Cardiac muscle cell (in vitro differentiated cells and primary cell): ENCODE measurements around the gene FRMD3. TPM values are rescaled to one million over a fixed set of nuclear protein-coding genes. Genes with fewer than 3 reads are reported as not detected.

Experiments
- DNase-seq, 2 donors: peaks; one replicate each; pipeline versions ENCODE4 v3.0.0 to v3.0.0-alpha.2; 2010 to 2017; ENCODE audit warnings: low read depth in 1 of 2, low spot score in 1 of 2
- H3K27ac ChIP-seq: fragments of 200-600 bp; sonication (generic); 2 replicates; pipeline ENCODE4 v1.5.1; 2016
- H3K27me3 ChIP-seq: fragments of 200-600 bp; sonication (generic); 2 replicates; pipeline ENCODE4 v1.6.0; 2016; ENCODE audit warnings: control low read depth
- H3K36me3 ChIP-seq: fragments of 200-600 bp; sonication (generic); 2 replicates; pipeline ENCODE4 v1.5.1; 2016; ENCODE audit warnings: control low read depth
- H3K4me1 ChIP-seq: fragments of 200-600 bp; sonication (generic); 2 replicates; pipeline ENCODE4 v1.8.1; 2017; ENCODE audit warnings: low read depth, mild to moderate bottlenecking, mixed run types
- H3K4me3 ChIP-seq: fragments of 200-600 bp; sonication (generic); 2 replicates; pipeline ENCODE4 v1.5.1; 2016; ENCODE audit warnings: mild to moderate bottlenecking
- H3K9me3 ChIP-seq: fragments of 200-600 bp; sonication (generic); 2 replicates; pipeline ENCODE4 v1.5.1; 2017; ENCODE audit warnings: low read depth, mild to moderate bottlenecking, control low read depth
- polyA plus RNA-seq: library from polyadenylated mRNA; unstranded; fragments of >200 nt; fragmentation: Nextera tagmentation; extraction: Ambion mirVana; gene quantifications from 2 replicates; pipeline ENCODE4 v1.2.1, GENCODE V29; 2016
- total RNA-seq: library from RNA; depleted of rRNA; stranded (reverse); fragments of >200 nt; gene quantifications from 2 replicates; pipeline ENCODE4 v1.2.3, GENCODE V29; 2016
- TF ChIP-seq, protein P1 (sequence below): IDR thresholded peaks from 2 replicates; pipeline ENCODE4 v1.5.1; 2012; ENCODE audit warnings: low read depth, mild to moderate bottlenecking, low read length

Gene FRMD3
- total and polyA plus RNA-seq, 2 experiments from 2014 or later: 61.5 to 66.4 TPM

DNA sequence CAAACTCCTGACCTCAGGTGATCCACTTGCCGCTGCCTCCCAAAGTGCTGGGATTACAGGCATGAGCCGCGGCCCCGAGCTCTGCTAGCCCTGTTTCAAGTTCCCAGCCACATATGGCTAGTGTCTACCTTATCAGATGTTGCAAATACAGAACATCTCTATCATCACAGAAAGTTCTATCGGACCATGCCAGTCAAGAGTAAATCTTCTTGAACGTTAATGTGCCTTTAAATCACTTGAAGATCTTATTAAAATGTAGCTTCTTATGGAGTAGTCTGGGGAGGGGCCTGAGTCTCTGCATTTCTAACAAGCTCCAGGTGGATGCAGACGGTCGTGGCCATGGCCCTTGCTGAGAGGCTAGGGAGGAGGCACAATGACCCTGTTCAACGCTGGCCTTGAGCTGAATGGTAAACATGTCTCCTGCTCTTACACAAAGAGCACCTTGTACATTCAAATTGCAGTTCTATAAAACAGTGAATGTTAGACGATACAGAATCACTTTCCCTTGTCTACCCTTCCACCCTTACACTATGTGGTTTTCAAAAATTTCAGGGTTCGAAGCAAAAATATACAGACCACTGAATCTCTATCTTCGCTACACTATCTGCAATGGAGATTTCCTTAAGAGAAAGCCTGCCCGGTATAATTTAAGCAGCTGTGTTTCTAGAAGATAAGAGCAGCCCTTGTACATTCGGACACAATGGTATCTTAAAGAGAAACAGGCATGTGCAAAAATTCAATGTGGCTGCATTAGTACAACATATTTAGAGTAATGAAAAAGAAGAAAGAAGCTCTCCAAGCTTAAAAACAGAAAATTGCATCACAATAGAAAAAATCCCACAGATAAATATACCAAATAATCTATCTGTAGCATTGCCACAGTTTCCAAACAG, 114.1 kb downstream of the FRMD3 start:
- TF ChIP-seq, protein P1, sequence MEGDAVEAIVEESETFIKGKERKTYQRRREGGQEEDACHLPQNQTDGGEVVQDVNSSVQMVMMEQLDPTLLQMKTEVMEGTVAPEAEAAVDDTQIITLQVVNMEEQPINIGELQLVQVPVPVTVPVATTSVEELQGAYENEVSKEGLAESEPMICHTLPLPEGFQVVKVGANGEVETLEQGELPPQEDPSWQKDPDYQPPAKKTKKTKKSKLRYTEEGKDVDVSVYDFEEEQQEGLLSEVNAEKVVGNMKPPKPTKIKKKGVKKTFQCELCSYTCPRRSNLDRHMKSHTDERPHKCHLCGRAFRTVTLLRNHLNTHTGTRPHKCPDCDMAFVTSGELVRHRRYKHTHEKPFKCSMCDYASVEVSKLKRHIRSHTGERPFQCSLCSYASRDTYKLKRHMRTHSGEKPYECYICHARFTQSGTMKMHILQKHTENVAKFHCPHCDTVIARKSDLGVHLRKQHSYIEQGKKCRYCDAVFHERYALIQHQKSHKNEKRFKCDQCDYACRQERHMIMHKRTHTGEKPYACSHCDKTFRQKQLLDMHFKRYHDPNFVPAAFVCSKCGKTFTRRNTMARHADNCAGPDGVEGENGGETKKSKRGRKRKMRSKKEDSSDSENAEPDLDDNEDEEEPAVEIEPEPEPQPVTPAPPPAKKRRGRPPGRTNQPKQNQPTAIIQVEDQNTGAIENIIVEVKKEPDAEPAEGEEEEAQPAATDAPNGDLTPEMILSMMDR: no peak
- DNase-seq: no peak
- Histone ChIP-seq H3K36me3 (no peaks in the 10 kb centered on the region), H3K9me3 (no peaks in the 10 kb centered on the region), H3K27ac (peak overlapping the region; percentile 14), H3K27me3 (no peaks in the 10 kb centered on the region), H3K4me3 (no peak overlapping the region), H3K4me1 (no peaks in the 10 kb centered on the region)

DNA sequence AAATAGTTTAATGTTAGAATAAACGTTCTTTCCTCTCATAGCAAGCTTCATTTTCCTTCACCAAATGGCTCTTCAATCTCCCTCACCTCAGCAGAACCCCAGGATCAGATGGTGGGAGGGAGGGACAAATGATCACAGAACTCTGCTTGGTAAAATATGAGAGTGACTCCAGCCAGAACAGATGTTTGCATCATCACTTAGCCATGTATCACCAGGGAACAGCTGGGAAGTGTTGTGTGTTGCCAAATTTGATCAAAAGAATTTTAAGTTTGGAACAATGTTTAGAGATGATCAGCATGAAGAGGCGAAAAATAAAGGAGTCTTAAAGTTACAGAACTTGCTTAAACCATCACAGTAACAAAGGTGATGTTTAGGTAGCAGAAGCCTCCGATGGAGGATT, 115.7 kb downstream of the FRMD3 start:
- no peaks in the 10 kb centered on the region for H3K9me3 ChIP-seq
- no peaks in the 10 kb centered on the region for H3K36me3 ChIP-seq
- H3K27me3 ChIP-seq: no peaks in the 10 kb centered on the region
- no peaks in the 10 kb centered on the region for H3K4me1 ChIP-seq
- no peak overlapping the region for H3K27ac ChIP-seq
- DNase-seq: peak in 1 of 2 donors; percentile 47
- no peak overlapping the region for H3K4me3 ChIP-seq
- TF ChIP-seq, protein P1: no peak

DNA sequence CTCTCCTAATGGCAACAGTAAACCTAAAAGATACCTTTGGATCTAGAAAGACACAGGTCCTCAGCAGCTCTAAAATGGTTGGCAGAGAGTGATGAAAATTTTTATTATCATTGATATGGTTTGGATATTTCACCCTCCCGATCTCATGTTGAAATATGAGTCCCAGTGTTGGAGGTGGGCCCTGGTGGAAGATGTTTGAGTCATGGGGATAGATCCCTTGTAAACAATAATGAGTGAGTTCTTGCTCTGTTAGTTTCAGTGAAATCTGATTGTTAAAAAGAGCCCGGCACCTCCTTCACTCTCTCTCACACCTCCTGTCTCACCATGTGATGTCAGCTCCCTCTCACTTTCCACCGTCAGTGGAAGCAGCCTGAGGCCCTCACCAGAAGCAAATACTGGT, 117.7 kb downstream of the FRMD3 start:
- no peaks in the 10 kb centered on the region for H3K27me3 ChIP-seq
- no peak overlapping the region for H3K4me3 ChIP-seq
- DNase-seq: no peak
- H3K4me1 ChIP-seq: no peaks in the 10 kb centered on the region
- no peaks in the 10 kb centered on the region for H3K9me3 ChIP-seq
- TF ChIP-seq, protein P1: no peak
- no peak overlapping the region for H3K27ac ChIP-seq
- no peaks in the 10 kb centered on the region for H3K36me3 ChIP-seq

DNA sequence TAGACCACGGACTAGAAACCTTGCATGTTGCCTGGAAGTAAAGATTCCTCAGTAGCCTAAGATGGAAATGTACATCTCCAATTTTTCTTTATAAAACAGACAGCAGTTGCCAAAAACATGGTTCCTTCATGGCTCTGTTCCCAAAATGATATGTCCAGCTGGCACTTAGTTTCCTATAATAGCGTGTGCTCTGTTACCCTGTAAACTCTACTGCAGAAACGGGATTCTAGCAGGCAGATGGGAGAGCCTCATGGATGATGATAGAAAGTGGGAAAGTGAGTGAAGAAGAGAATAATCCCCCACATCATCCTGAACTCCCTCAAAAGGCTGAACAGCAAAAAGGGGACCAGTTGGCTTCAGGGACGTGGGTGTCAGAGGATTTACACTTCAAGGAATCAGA, 118.2 kb downstream of the FRMD3 start:
- H3K9me3 ChIP-seq: no peaks in the 10 kb centered on the region
- no peaks in the 10 kb centered on the region for H3K27me3 ChIP-seq
- TF ChIP-seq, protein P1: no peak
- H3K4me1 ChIP-seq: no peaks in the 10 kb centered on the region
- H3K36me3 ChIP-seq: no peaks in the 10 kb centered on the region
- H3K27ac ChIP-seq: no peak overlapping the region
- H3K4me3 ChIP-seq: no peak overlapping the region
- no peak for DNase-seq

DNA sequence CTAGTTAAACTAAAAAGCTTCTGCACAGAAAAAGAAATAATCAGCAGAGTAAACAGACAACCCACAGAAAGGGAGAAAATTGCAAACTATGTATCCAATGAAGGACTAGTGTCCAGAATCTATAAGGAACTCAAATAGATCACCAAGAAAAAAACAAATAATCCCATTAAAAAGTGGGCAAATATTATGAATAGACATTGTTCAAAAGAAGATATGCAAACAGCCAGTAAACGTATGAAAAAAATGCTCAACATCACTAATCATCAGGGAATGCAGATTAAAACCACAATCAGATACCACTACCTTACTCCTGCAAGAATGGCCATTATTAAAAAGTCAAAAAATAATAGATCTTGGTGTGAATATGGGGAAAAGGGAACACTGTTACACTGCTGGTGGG, 119.9 kb downstream of the FRMD3 start:
- H3K4me1 ChIP-seq: no peaks in the 10 kb centered on the region
- H3K27me3 ChIP-seq: no peaks in the 10 kb centered on the region
- no peak overlapping the region for H3K27ac ChIP-seq
- H3K9me3 ChIP-seq: no peaks in the 10 kb centered on the region
- no peaks in the 10 kb centered on the region for H3K36me3 ChIP-seq
- H3K4me3 ChIP-seq: no peak overlapping the region
- TF ChIP-seq, protein P1: no peak
- no peak for DNase-seq
